Fibroblast of the conjunctiva (primary cell): ENCODE results near the gene TBC1D2B.

Experiments
- DNase-seq: peaks from one replicate; pipeline ENCODE4 v3.0.0-alpha.2; 2010; ENCODE audit warnings: low read depth

TBC1D2B gene

GRCh38 chr15:78093242-78094020 lies 15.9 kb upstream of the TBC1D2B start:
- DNase-seq: peak; percentile 59

DNA sequence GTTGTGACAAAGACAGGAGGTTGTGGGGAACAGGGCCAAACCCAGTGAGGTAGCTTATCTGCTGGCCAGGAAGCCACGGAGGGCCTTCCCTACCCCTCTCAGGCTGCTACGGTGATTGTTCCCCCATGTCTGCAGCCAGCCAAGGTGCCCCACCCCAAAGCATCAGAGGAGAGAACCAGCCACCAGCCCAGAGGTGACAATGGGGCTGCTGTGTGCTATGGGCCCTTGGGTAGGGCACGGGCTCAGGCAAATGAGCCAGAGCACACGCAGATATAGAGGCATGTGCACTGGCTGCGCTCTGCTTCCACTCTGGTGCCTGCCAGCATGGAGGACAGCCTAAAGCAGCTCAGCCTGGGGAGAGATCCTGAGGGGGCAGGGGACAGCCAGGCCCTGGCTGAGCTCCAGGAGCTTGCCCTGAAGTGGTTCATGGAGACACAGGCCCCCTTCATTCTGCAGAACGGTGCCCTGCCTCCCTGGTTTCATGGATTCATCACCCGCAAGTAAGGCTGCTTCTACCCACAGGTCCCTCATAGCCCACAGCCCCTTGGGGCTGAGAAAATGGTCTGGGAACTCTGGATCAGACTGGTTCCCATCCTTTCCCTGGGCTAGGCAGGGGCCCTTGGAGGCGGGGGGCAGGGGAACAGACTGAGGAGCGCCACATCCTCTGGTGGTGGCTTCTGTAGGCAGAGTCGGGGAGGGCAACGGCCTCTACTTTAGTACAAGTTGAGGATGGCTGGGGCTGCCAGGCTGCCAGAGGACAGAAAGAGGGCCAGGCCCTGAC lies 14.9 kb upstream of the TBC1D2B start, which contains the start of gene SH2D7:
TSS of gene SH2D7 (plus strand) at position 301 of the 781 bp plus-strand sequence. CDS start at position 325, 24 bp downstream.
- no peak for DNase-seq

DNA sequence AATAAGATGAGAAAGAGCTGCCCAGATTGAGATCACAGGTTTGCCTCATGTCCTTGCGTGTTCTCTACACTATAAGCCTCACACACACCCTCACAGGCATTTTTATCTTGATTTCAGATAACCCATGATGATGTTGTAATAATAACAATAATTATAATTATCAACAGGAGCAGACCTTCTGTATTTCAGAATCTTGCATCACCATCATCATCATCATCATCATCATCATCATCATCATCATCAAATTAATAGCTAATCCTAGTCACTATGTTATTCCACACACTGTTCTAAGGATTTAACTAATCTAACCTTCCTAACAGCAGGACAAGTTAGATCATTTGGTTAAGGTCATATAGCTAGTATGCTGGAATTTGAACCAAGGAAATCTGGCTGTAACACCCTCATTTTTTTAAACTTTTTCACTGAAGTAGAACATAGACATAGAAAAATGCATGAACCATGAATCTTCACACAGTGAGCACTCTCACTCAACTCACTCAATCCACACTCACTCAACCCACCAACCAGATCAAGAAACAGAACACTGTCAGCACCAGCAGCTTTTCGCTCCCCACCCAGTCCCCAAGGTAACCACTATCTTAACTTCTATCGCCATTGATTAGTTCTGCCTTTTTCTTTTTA lies 13.0 kb upstream of the TBC1D2B start:
- DNase-seq: no peak

GRCh38 chr15:78088773-78089080 lies 11.2 kb upstream of the TBC1D2B start:
- DNase-seq: no peak

GRCh38 chr15:78087951-78088772 lies 10.7 kb upstream of the TBC1D2B start:
- DNase-seq: no peak

DNA sequence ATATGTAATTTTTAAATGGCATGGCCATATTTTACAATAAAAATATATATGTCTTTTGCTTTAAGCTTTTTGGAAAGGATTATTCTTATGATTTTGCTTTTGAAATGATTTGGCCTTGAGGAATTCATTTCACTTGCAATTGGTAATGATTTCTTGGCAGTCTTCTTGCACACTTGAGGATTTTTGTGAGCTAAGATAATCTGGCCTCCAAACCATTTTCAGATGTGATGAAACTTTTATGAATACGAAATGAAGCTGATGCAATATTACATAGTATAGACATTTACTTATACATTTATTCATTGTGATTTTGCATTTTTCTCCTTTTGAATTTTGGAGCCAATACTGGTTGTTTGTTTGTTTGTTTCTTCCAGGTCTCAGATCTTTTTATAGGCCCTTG lies 8.4 kb upstream of the TBC1D2B start:
- DNase-seq: peak; percentile 84

DNA sequence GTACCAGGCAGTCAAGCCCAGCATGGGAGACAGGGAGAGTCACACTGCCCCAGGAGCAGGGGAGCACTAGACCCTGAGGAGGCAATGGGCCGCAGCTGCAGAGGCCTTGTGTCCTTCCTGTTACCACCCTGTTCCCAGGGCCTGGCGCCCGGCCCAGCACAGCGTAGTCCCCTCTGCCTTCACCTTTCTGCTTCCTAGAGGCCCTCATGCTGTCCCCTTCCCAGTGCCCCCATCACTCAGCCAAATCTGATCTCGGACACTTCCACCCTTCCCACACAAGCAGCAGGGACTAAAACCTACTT lies 6.9 kb upstream of the TBC1D2B start:
- no peak for DNase-seq

DNA sequence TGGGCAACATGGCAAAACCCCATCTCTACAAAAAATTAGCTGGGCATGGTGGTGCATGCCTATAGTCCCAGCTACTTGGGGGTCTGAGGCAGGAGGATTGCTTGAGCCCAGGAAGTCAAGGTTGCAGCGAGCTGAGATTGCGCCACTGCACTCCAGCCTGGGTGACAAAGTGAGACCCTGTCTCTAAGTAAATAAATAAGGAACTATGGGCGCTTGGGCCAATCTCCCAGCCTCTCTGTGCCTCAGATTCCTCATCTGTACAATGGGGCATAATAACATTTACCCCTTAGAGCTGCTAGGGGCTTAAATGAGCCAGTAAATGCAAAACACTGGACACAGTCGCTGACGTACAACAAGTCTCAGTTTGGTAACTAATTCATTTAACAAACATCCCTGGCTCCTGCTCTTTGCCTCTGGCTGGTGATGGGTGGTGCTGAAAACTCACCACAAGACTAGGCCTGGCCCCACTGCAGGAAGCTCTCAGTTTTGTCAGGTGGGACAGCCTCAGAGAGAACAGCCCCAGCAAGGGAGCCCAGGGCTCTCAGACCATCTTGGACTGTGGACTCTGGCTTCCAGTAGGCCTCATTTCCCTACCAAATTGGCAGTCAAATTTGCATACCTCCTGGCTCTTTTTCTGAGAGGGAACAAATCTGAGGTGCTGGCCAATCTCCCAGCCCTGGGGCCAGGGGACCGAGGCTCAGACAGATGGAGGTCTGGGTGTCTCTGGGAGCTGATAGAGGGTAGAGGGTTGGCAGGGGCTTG lies 6.4 kb upstream of the TBC1D2B start:
- no peak for DNase-seq

- DNase-seq: no peak
Measured at GRCh38 chr15:78083186-78083585, 5.7 kb upstream of the TBC1D2B start.

- no peak for DNase-seq
Measured at GRCh38 chr15:78082743-78083110, 5.2 kb upstream of the TBC1D2B start.

- DNase-seq: no peak
Measured at GRCh38 chr15:78082106-78082742, 4.7 kb upstream of the TBC1D2B start.

- no peak for DNase-seq
Measured at GRCh38 chr15:78080088-78080460, 2.6 kb upstream of the TBC1D2B start.

DNA sequence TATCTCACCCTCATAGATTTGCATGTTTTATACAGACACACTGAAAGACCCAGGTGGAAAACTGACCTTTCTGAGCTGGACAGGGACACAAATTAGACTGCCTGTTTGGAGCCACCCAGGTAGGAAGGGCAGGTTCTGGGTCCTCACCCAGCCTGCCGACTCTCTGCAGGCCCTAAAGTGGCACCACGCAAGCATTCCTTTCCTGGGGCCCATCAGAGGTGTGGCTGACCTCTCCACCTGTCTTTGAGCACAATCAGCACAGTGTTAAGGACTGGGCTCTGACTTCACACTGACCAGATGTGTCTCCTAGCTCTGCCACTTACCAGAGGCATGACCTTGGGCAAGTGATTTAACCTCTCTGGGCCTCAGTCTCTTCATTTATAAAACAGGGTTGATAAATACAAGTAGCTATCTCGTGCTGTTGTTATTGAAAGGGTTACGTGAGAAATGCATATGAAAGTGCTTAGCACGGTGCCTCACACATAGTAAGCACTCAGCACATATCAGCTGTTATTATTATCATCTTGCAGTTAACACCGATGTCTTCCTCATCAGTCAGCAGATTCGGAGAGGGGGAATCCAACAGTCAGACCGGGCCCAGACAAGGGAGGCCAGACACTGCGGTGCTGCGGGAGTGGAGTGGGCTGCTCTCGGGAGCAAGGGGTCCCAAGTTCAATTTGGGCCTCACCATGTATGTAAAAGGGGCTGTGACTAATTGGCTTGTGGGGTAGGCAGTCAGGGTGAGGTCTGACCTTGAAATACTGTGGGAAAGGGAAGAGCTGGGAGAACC lies 2.0 kb upstream of the TBC1D2B start:
- no peak for DNase-seq

- DNase-seq: no peak
Measured at GRCh38 chr15:78077871-78078210, 330 bp upstream of the TBC1D2B start.

GRCh38 chr15:78076231-78077052 lies 1.1 kb downstream of the TBC1D2B start:
- DNase-seq: no peak

DNA sequence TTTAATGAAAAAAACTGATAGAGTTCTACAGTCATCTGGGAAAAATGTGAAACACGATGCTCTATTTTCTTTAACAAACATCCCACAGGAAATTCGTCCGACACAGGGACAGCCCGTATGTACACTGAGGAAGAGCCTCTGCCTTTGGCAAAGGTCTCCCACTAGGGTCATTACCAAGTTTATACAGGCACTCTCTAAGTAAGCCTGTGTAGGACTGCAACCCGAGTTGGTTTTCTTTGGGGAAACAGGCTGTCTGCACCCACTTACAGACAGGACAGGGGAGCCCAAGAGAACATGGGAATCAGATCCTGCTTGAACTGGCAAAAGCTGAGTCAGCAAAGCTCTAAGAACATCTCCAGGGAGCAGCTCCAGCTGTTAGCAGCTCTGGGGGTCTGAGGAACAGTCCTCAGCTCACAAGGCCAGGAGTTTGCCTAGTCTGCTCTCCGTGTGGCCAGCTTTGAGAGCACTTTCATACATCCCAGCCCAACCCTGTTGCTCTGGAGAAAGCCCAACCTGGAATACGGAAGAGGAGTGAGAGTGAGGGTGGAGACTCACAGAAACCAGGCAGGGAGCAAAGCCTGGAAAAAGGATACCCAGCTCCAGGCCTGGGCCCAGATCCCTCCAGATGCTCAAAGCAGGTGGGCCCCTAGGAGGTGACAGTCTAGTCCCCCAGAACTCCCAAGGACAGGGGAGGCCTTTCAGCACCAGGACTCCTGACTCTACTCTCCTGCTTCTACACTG lies 1.9 kb downstream of the TBC1D2B start:
- peak; percentile 78 for DNase-seq

- no peak for DNase-seq
Measured at GRCh38 chr15:78073046-78073787, 4.3 kb downstream of the TBC1D2B start.
